ENCODE data around the gene TCF4.
A peak's percentile ranks its signal among the peaks of the same experiment; 100 is the strongest.

The TCF4 gene

GRCh38 chr18:55566456-55566935, 21.5 kb downstream of the TCF4 start:
- H3K27me3 ChIP-seq (ENCODE audit: control insufficient read depth, insufficient read depth, low read length) = no peaks in the 10 kb centered on the region
- no peaks in the 10 kb centered on the region for H3K4me1 ChIP-seq (ENCODE audit: control insufficient read depth, insufficient read depth, low read length)
- H3K9ac ChIP-seq (ENCODE audit: low read length) = no peak overlapping the region
- H3K4me3 ChIP-seq (ENCODE audit: low read depth, low read length) = no peak overlapping the region
- peaks cover 3% of the 10 kb centered on the region; the same call in 1 of the 2 replicates for H3K9me3 ChIP-seq (ENCODE audit: control insufficient read depth, insufficient read depth, low read depth, low read length)
- H3K27ac ChIP-seq (ENCODE audit: low read depth, low read length) = no peak overlapping the region
- H3K36me3 ChIP-seq (ENCODE audit: control insufficient read depth, insufficient read depth, low read length) = peaks cover 33% of the 10 kb centered on the region

- H3K27ac ChIP-seq (ENCODE audit: low read depth, low read length) = no peak overlapping the region
- peaks cover 23% of the 10 kb centered on the region for H3K36me3 ChIP-seq (ENCODE audit: control insufficient read depth, insufficient read depth, low read length)
- no peak overlapping the region for H3K4me3 ChIP-seq (ENCODE audit: low read depth, low read length)
- H3K9ac ChIP-seq (ENCODE audit: low read length) = no peak overlapping the region
- no peaks in the 10 kb centered on the region for H3K4me1 ChIP-seq (ENCODE audit: control insufficient read depth, insufficient read depth, low read length)
- H3K9me3 ChIP-seq (ENCODE audit: control insufficient read depth, insufficient read depth, low read depth, low read length) = no peaks in the 10 kb centered on the region
- no peaks in the 10 kb centered on the region for H3K27me3 ChIP-seq (ENCODE audit: control insufficient read depth, insufficient read depth, low read length)
Measured at GRCh38 chr18:55559739-55560138, 28.3 kb downstream of the TCF4 start.

- no peaks in the 10 kb centered on the region for H3K27me3 ChIP-seq (ENCODE audit: control insufficient read depth, insufficient read depth, low read length)
- H3K36me3 ChIP-seq (ENCODE audit: control insufficient read depth, insufficient read depth, low read length) = peaks cover 9% of the 10 kb centered on the region; the same call in 1 of the 2 replicates
- H3K4me3 ChIP-seq (ENCODE audit: low read depth, low read length) = no peak overlapping the region
- no peaks in the 10 kb centered on the region for H3K9me3 ChIP-seq (ENCODE audit: control insufficient read depth, insufficient read depth, low read depth, low read length)
- no peak overlapping the region for H3K27ac ChIP-seq (ENCODE audit: low read depth, low read length)
- no peak overlapping the region for H3K9ac ChIP-seq (ENCODE audit: low read length)
- H3K4me1 ChIP-seq (ENCODE audit: control insufficient read depth, insufficient read depth, low read length) = no peaks in the 10 kb centered on the region
Measured at GRCh38 chr18:55557211-55557610, 30.8 kb downstream of the TCF4 start.

GRCh38 chr18:55555395-55556027, 32.5 kb downstream of the TCF4 start:
- no peak overlapping the region for H3K27ac ChIP-seq (ENCODE audit: low read depth, low read length)
- H3K9me3 ChIP-seq (ENCODE audit: control insufficient read depth, insufficient read depth, low read depth, low read length) = no peaks in the 10 kb centered on the region
- H3K4me3 ChIP-seq (ENCODE audit: low read depth, low read length) = no peak overlapping the region
- H3K27me3 ChIP-seq (ENCODE audit: control insufficient read depth, insufficient read depth, low read length) = no peaks in the 10 kb centered on the region
- no peak overlapping the region for H3K9ac ChIP-seq (ENCODE audit: low read length)
- H3K4me1 ChIP-seq (ENCODE audit: control insufficient read depth, insufficient read depth, low read length) = 0 out of 2 replicates have a peak, but pooled peaks cover 3% of the 10 kb centered on the region
- peaks cover 12% of the 10 kb centered on the region; the same call in 1 of the 2 replicates for H3K36me3 ChIP-seq (ENCODE audit: control insufficient read depth, insufficient read depth, low read length)

GRCh38 chr18:55552526-55553189, 35.3 kb downstream of the TCF4 start:
- H3K9me3 ChIP-seq (ENCODE audit: control insufficient read depth, insufficient read depth, low read depth, low read length) = no peaks in the 10 kb centered on the region
- H3K36me3 ChIP-seq (ENCODE audit: control insufficient read depth, insufficient read depth, low read length) = peaks cover 12% of the 10 kb centered on the region; the same call in 1 of the 2 replicates
- no peak overlapping the region for H3K4me3 ChIP-seq (ENCODE audit: low read depth, low read length)
- H3K27me3 ChIP-seq (ENCODE audit: control insufficient read depth, insufficient read depth, low read length) = no peaks in the 10 kb centered on the region
- H3K4me1 ChIP-seq (ENCODE audit: control insufficient read depth, insufficient read depth, low read length) = peaks cover 25% of the 10 kb centered on the region
- no peak overlapping the region for H3K27ac ChIP-seq (ENCODE audit: low read depth, low read length)
- H3K9ac ChIP-seq (ENCODE audit: low read length) = no peak overlapping the region

GRCh38 chr18:55551227-55551626, 36.8 kb downstream of the TCF4 start:
- Histone ChIP-seq H3K27me3 (ENCODE audit: control insufficient read depth, insufficient read depth, low read length) (no peaks in the 10 kb centered on the region), H3K36me3 (ENCODE audit: control insufficient read depth, insufficient read depth, low read length) (peaks cover 8% of the 10 kb centered on the region; the same call in 1 of the 2 replicates), H3K4me3 (ENCODE audit: low read depth, low read length) (no peak overlapping the region), H3K4me1 (ENCODE audit: control insufficient read depth, insufficient read depth, low read length) (peaks cover 37% of the 10 kb centered on the region), H3K9me3 (ENCODE audit: control insufficient read depth, insufficient read depth, low read depth, low read length) (no peaks in the 10 kb centered on the region), H3K27ac (ENCODE audit: low read depth, low read length) (no peak overlapping the region), H3K9ac (ENCODE audit: low read length) (no peak overlapping the region)

- H3K4me1 ChIP-seq (ENCODE audit: control insufficient read depth, insufficient read depth, low read length) = peaks cover 37% of the 10 kb centered on the region
- no peaks in the 10 kb centered on the region for H3K27me3 ChIP-seq (ENCODE audit: control insufficient read depth, insufficient read depth, low read length)
- peaks cover 8% of the 10 kb centered on the region; the same call in 1 of the 2 replicates for H3K36me3 ChIP-seq (ENCODE audit: control insufficient read depth, insufficient read depth, low read length)
- no peak overlapping the region for H3K4me3 ChIP-seq (ENCODE audit: low read depth, low read length)
- no peak overlapping the region for H3K9ac ChIP-seq (ENCODE audit: low read length)
- H3K9me3 ChIP-seq (ENCODE audit: control insufficient read depth, insufficient read depth, low read depth, low read length) = no peaks in the 10 kb centered on the region
- no peak overlapping the region for H3K27ac ChIP-seq (ENCODE audit: low read depth, low read length)
Measured at GRCh38 chr18:55550471-55550870, 37.5 kb downstream of the TCF4 start.

GRCh38 chr18:55549474-55550104, 38.4 kb downstream of the TCF4 start:
- peaks cover 8% of the 10 kb centered on the region; the same call in 1 of the 2 replicates for H3K36me3 ChIP-seq (ENCODE audit: control insufficient read depth, insufficient read depth, low read length)
- no peak overlapping the region for H3K9ac ChIP-seq (ENCODE audit: low read length)
- H3K4me3 ChIP-seq (ENCODE audit: low read depth, low read length) = no peak overlapping the region
- no peaks in the 10 kb centered on the region for H3K9me3 ChIP-seq (ENCODE audit: control insufficient read depth, insufficient read depth, low read depth, low read length)
- H3K27ac ChIP-seq (ENCODE audit: low read depth, low read length) = no peak overlapping the region
- no peaks in the 10 kb centered on the region for H3K27me3 ChIP-seq (ENCODE audit: control insufficient read depth, insufficient read depth, low read length)
- peaks cover 40% of the 10 kb centered on the region for H3K4me1 ChIP-seq (ENCODE audit: control insufficient read depth, insufficient read depth, low read length)

- Histone ChIP-seq H3K4me1 (ENCODE audit: control insufficient read depth, insufficient read depth, low read length) (peaks cover 53% of the 10 kb centered on the region), H3K9ac (ENCODE audit: low read length) (no peak overlapping the region), H3K9me3 (ENCODE audit: control insufficient read depth, insufficient read depth, low read depth, low read length) (no peaks in the 10 kb centered on the region), H3K27ac (ENCODE audit: low read depth, low read length) (no peak overlapping the region), H3K27me3 (ENCODE audit: control insufficient read depth, insufficient read depth, low read length) (no peaks in the 10 kb centered on the region), H3K4me3 (ENCODE audit: low read depth, low read length) (no peak overlapping the region), H3K36me3 (ENCODE audit: control insufficient read depth, insufficient read depth, low read length) (peaks cover 8% of the 10 kb centered on the region; the same call in 1 of the 2 replicates)
Measured at GRCh38 chr18:55547705-55548056, 40.3 kb downstream of the TCF4 start.

GRCh38 chr18:55546851-55547704, 40.9 kb downstream of the TCF4 start:
- Histone ChIP-seq H3K36me3 (ENCODE audit: control insufficient read depth, insufficient read depth, low read length) (peaks cover 8% of the 10 kb centered on the region; the same call in 1 of the 2 replicates), H3K27ac (ENCODE audit: low read depth, low read length) (peak overlapping the region; percentile 39; the same call in 1 of the 2 replicates), H3K9ac (ENCODE audit: low read length) (no peak overlapping the region), H3K4me3 (ENCODE audit: low read depth, low read length) (no peak overlapping the region), H3K9me3 (ENCODE audit: control insufficient read depth, insufficient read depth, low read depth, low read length) (no peaks in the 10 kb centered on the region), H3K27me3 (ENCODE audit: control insufficient read depth, insufficient read depth, low read length) (no peaks in the 10 kb centered on the region), H3K4me1 (ENCODE audit: control insufficient read depth, insufficient read depth, low read length) (peaks cover 53% of the 10 kb centered on the region)

Measured in HUES6 (cell line).